H54 (cell line): ENCODE results near the gene HSPB6.

Source experiments
- DNase-seq: peaks from one replicate; pipeline ENCODE4 v3.0.0; 2011; ENCODE audit warnings: low spot score, mixed read lengths; ENCODE audit not compliant: insufficient read length
- FAIRE-seq: peaks from 3 replicates; lab custom pipeline; 2011; peaks lifted over from hg19 to GRCh38; lab: Jason Lieb, UNC
- POLR2A ChIP-seq: IDR thresholded peaks from 2 replicates; pipeline ENCODE4 v1.6.1; 2011; ENCODE audit warnings: low read depth, mild to moderate bottlenecking, low read length

The HSPB6 gene

GRCh38 chr19:35720163-35720524 lies 36.7 kb downstream of the HSPB6 start:
- FAIRE-seq (no peak), DNase-seq (no peak)
- no peak for TF ChIP-seq POLR2A

DNA sequence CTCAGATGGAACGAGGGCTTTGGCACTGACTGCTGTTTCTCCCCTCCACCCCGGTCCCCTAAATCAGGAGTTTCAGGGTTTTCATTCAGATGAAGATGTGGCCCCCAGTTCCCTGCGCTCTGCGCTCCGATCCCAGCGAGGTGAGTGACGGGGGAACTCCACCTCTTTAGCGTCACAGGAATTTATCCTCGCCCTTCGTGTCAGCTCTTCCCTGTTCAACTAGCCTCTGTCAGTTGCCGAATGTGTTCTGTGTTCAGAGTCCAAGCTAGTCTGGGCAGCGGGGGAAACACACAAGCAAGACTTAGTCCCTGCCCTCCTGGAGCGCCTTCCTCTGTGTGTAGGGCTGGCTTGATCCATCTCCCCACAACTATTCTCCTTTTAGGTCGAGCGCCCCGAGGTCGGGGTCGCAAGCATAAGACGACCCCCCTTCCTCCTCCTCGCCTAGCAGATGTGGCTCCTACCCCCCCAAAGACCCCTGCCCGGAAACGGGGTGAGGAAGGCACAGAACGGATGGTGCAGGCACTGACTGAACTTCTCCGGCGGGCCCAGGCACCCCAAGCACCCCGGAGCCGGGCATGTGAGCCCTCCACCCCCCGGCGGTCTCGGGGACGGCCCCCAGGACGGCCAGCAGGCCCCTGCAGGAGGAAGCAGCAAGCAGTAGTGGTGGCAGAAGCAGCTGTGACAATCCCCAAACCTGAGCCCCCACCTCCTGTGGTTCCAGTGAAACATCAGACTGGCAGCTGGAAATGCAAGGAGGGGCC lies 37.2 kb downstream of the HSPB6 start:
- DNase-seq (no peak), FAIRE-seq (no peak)
- no peak for TF ChIP-seq POLR2A

DNA sequence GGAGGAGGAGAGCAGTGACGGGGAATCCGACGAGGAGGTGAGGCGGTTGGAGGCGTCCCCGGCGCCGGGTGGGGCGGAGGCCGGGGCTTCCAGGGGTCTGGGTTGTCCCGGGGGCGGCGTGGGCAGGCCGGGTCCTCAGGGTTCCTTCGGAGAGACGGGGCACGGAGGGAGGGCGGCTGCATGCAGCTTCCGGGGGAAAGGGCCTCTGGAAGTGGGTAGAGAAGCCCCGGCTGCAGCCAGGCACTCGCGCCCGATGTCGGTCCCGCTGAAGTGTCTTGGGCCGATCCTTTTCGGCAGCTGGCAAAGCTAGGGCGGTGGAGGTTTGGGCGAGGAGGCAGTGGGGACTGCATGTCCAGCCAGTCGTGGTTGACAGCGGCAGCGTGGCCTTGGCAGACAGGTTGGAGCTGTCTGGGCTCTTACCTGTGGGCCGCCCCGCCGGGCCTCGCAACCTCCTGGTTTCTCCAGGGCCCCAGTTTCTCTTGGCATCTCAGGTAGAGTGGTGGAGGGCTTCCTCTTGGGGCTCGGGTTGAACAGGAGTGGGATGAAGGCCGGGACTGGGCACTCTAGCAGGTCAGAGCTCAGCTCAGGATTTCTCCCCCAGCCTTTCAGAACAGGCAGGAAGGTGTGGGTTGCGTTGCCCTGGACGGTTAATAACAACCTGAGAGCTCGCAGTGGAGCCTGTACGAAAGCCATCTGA lies 38.3 kb downstream of the HSPB6 start:
- no peak for TF ChIP-seq POLR2A
- peak; percentile 67 for DNase-seq
- no peak for FAIRE-seq

DNA sequence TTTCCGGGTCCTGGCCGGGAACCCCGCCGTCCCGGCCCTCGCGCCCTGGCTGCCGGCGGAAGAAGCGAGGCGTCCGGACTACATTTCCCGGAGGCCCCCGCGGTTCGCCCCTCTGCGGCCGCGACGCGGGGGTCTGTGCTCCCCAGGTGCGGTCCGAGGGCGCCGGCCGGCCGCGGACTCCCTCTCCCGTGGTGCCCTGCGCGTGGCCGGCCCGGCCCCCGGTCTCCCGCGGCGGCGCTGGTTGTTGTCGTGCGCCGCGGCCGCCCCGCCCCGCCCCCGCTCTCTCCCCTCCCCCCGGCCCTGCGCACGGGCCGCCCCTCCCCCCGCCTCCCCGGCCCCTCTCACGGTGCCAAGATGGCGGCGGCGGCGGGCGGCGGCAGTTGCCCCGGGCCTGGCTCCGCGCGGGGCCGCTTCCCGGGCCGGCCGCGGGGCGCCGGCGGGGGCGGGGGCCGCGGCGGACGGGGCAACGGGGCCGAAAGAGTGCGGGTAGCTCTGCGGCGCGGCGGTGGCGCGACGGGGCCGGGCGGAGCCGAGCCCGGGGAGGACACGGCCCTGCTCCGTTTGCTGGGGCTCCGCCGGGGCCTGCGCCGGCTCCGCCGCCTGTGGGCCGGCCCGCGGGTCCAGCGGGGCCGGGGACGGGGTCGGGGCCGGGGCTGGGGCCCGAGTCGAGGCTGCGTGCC lies 39.0 kb downstream of the HSPB6 start, which contains the start of gene KMT2B:
KMT2B (plus strand) TSS at position 339 of the 680 bp plus-strand sequence; CDS start at position 355, 16 bp downstream.
- DNase-seq (peak; percentile 100), FAIRE-seq (no peak)
- peak; percentile 44 for TF ChIP-seq POLR2A

GRCh38 chr19:35716801-35717664 lies 39.8 kb downstream of the HSPB6 start:
- TF ChIP-seq POLR2A, result peak; percentile 43; the same call in 1 of the 2 replicates
- FAIRE-seq, result no peak
- DNase-seq, result peak; percentile 99

DNA sequence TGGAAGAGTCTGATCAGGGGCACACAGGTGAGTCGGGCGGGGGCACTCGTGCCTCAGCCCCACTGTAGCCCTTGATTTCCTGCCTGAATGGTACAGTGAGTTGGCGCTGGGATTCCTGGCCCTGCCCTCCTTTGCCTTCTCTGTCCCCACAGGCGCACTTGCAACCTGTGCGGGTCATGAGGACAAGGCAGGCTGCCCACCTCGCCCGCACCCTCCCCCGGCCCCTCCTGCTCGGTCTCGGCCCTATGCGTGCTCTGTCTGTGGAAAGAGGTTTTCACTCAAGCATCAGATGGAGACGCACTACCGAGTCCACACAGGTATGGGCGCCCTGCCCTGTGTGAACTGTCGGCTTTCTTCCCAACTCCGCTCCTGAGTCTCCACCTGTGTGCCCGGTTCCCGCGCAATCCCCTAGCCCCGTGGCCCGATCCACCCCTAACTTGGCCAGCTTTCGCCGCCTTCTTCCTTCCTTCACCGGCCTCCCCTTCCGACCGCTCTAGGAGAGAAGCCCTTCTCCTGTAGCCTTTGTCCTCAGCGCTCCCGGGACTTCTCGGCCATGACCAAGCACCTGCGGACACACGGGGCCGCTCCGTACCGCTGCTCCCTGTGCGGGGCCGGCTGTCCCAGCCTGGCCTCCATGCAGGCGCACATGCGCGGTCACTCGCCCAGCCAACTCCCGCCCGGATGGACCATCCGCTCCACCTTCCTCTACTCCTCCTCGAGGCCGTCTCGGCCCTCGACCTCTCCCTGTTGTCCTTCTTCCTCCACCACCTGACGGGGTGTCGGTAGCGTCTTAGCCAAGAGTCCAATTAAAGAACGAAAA lies 40.6 kb downstream of the HSPB6 start:
- FAIRE-seq, result no peak
- peak; percentile 44 for TF ChIP-seq POLR2A
- peak; percentile 57 for DNase-seq

DNA sequence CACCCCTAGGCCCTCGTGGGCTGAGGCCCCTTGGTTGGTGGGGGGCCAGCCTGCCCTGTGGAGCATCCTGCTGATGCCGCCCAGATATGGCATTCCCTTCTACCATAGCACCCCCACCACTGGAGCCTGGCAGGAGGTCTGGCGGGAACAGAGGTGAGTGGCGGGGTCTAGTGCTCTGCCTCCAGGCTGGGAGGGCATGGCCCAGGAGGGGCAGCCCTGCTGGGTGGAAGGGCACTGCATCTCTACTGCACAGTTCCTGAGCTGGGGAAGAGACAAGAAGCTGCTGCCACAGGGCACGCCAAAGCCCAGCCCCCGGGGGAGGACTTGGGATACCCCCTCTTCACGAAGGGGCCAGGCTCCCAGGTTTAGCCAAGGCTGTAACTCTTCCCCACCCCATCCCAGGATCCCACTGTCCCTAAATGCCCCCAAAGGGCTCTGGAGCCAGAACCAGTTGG lies 41.4 kb downstream of the HSPB6 start:
- no peak for DNase-seq
- no peak for FAIRE-seq
- TF ChIP-seq POLR2A, result no peak

DNA sequence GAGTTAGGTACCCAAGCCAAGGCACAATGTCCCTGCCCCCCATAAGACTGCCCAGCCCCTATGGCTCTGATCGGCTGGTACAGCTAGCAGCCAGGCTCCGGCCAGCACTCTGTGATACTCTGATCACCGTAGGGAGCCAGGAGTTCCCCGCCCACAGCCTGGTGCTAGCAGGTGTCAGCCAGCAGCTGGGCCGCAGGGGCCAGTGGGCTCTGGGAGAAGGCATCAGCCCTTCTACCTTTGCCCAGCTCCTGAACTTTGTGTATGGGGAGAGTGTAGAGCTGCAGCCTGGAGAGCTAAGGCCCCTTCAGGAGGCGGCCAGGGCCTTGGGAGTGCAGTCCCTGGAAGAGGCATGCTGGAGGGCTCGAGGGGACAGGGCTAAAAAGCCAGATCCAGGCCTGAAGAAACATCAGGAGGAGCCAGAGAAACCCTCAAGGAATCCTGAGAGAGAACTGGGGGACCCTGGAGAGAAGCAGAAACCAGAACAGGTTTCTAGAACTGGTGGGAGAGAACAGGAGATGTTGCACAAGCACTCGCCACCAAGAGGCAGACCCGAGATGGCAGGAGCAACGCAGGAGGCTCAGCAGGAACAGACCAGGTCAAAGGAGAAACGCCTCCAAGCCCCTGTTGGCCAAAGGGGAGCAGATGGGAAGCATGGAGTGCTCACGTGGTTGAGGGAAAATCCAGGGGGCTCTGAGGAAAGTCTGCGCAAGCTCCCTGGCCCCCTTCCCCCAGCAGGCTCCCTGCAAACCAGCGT lies 42.1 kb downstream of the HSPB6 start:
- FAIRE-seq (no peak), DNase-seq (no peak)
- no peak for TF ChIP-seq POLR2A

- TF ChIP-seq POLR2A, result no peak
- FAIRE-seq (no peak), DNase-seq (no peak)
Measured at GRCh38 chr19:35713904-35714495, 42.8 kb downstream of the HSPB6 start.

DNA sequence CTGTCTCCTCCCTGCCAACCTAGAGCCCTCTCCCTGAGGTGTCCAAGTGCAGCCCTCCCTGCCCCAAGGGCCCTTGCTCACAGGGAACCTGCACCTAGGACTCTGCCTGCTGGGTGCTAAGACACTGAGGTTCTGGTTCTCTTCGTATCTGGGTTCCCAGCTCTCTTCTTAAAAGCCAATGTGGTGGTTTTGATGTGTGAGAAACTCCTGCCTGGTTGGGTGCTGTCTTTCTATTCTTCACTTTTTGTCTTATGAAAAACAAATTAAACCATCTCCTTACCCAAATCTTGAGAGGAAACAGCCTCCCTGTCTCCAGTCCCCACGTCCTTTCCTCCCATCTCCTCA lies 43.4 kb downstream of the HSPB6 start:
- no peak for DNase-seq
- no peak for TF ChIP-seq POLR2A
- no peak for FAIRE-seq
